T-helper 1 cell (primary cell): ENCODE data around the gene MRPS34.
"Not testable (repeated sequence)": the region's sequence is repeated elsewhere in the genome, so short reads cannot be mapped to it uniquely, and the experiment has no call there.

Source experiments
- DNase-seq, 5 donors: peaks; one replicate each; pipeline ENCODE4 v3.0.0-alpha.2; 2012 to 2020
- total RNA-seq, 4 donors: gene quantifications; one replicate each; lab custom pipeline; 2026; lab: John Stamatoyannopoulos, UW

The MRPS34 gene
- 9.9 to 26.4 (median 16.0) reads per million in 4 donors for total RNA-seq

DNA sequence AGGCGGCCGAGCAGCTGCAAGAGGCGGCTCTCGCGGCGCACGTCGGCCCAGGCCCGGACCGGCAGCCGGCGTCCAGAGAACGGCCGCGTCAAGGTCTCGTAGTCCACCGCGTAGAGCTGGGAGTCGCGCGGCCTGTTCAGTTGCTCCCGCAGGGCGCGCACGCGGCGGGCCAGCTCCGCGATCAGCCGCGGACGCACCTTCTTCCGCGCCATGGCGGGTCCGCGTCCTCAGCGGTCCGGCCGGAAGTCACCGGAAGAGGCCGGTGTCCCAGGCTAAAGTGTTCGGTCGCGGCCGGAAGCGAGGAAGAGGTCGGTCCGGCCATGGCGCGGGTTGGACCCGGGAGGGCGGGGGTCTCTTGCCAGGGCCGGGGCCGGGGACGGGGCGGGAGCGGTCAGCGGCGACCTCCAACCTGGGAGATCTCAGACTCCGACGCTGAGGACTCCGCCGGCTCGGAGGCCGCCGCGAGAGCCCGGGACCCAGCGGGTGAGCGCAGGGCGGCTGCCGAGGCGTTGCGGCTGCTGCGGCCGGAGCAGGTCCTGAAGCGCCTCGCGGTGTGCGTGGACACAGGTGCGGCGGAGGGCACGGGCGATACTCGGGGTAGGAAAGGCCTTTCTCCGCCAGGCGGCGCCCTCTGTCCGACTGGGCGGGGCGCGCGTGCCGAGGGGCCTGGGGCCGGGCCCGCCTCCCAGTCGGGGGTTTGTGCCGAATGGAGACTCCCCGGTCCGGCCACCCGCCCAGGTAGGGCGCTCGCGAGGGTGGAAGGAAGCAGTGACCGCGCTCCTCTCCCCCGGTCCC is at the start of gene MRPS34:
TSS of gene MRPS34 (minus strand) at position 227 of the 795 bp plus-strand sequence. CDS start at position 212, 15 bp downstream.
- peak; percentile 54 to 86 (median 68) for DNase-seq

- DNase-seq: no peak
Measured at GRCh38 chr16:1821861-1822611, 49.1 kb upstream of the MRPS34 start.

DNA sequence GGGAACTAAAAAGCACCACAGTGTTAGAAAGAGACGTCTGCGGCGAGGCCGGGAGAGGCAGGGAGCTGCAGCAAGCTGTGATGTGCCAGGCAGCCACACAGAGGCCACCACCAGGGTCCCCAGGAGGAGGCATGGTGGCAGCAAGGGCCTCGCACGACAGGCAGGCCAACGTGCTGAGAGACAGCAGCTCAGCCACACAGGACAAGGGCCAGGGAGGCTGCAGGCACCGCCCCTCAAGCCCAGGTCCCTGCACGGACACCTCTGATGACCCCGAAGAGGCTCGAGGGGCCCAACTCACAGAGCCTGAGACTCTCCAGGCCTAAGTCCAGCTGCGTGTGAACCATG is 48.0 kb upstream of the MRPS34 start:
- no peak for DNase-seq

- DNase-seq: no peak
Measured at GRCh38 chr16:1820096-1820945, 47.4 kb upstream of the MRPS34 start.

DNA sequence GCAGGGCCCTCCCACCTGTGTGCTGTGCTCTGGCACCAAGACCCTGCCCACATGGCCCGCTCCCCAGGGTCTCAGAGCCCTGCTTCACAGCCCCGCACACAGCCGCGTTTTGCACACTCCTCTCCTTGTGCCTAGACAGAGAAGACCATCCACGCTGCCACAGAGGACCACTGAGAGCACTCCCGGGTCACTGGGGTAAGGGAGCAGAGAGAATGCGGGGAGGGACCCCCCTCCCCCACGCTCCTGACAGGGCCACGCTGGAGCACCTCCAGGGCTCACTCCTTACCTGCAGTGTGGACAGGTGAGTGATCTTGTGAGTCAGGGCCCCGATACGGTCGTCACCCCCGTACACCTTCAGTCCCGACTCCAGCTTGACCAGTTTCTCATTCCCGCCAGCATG is 46.7 kb upstream of the MRPS34 start:
- no peak for DNase-seq

- DNase-seq: no peak
Measured at GRCh38 chr16:1818873-1819525, 46.1 kb upstream of the MRPS34 start.

DNA sequence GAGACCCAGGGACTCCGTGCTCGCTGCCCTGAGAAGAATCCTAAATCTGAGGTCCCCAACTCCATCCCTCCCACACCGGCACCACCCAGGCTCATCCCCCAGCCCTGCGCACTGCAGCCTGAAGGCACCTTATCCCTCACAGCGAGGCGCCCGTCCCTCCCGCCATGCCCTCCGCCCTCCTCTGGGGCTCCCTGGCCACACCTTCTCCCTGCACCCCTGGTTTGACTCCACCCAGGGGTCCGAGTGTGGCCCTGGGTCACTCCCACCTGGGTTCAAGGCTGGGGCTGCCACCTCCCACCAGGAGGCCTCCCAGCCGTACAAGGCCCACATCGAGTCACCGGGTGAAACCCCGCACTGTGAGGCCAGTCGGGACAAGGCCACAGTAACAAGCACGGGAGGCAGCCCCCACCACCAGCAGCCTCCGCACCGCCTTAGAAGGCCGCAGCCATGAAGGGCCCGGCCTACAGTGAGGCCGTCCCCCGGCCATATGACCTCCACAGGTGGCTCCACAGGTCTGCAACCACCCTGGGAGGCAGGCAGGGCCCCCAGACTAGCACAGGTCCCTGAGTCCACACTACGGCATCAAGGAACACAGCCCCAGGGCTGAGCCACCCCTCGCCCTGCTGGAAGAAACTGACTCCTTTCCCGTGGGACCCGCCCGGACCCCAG is 45.4 kb upstream of the MRPS34 start:
- DNase-seq: no peak

- no peak for DNase-seq
Measured at GRCh38 chr16:1817716-1818115, 44.8 kb upstream of the MRPS34 start.

DNA sequence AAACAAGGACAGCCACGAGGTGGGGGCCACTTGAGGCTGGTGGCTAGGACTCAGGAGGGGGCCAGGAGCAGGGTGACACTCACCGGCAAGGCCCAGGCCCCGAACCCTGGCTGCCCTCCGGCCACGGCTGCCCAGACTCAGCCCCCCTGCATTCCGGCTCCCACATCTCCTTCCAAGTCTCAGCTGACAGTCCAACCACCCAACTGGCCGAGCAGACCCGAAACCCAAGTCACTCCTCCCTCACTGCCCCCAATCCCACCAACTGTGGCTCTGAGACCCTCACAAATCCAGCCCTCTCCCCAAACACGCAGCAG is 44.3 kb upstream of the MRPS34 start:
- DNase-seq: no peak

GRCh38 chr16:1816396-1817275 is 43.7 kb upstream of the MRPS34 start:
- no peak for DNase-seq

DNA sequence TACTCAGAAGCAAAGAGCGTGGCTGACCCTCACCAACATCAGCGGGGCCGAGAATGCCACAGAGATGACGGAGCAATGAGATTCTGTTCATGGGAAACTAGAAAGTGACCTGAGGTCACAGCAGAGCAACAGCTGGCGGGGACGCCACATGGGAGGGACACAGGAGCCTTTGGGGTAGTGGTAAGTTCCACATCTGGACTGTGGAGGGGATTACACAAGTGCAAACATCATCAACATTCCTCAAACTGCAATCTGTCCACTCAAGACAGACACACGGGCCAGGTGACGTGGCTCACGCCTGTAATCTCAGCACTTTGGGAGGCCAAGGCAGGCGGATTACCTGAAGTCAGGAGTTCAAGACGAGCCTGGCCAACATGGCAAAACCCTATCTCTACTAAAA is 42.5 kb upstream of the MRPS34 start:
- DNase-seq: no peak

DNA sequence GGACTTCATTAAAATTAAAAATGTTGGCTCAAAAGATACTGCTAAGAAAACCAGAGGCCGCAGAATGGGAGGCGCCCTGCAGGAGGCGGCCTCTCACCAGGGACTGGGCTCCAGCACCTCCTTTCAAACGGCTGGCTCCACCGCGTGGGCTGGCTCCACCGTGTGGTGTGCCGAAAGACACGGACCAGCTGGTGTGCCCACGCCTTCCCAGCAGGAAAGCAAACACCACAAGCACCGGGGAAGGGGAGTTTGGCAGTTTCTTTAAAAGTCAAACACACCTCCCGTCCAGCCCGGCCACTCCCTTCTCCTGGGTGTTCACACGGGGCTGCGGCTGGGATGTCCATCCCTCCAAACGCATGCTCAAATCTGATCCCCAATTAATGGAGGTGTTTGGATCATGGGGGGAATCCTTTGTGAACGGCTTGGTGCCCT is 39.8 kb upstream of the MRPS34 start:
- peak in 2 of 5 donors; percentile 29 to 43 for DNase-seq

DNA sequence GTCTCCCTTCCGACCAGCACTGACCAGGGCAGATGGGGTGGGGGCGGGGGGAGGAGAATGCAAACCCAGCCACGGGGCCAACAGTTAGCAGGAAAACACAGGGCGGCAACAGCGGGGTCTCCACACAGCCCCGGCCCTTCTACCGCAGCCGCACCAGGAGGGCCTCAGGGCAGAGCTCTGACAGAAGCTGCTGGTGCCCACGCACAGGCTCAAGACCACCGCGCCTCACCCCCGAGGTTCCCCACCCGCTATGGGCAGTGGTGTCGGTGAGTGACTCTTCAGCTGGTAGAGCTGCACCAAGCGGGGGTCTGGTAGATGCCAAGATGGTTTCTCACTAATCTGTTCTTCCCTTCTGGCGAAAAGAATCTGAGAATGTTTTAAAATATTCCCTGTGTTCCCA is 37.6 kb upstream of the MRPS34 start:
- DNase-seq: no peak

- DNase-seq: no peak
Measured at GRCh38 chr16:1810106-1810505, 37.2 kb upstream of the MRPS34 start.

GRCh38 chr16:1809281-1809801 is 36.4 kb upstream of the MRPS34 start:
- DNase-seq: no peak

DNA sequence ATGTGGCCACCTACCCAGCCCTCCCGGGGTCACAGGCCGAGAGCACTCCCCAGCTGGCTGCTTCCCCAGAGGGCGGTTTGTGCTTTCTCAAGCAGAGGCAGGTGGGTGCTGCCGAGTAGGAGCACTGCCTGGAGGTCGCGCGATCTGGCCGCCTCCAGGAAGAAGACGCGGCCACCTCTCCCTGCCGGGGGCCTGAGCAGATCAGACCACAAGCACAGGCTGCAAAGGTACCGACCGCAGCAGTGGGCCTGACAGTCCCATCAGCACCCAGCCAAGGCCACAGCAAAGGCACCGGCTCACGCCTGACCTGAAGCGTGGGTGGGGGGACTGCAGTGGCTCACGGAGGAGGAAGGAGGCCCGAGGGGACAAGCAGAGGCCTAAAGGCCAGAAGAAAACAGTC is 35.8 kb upstream of the MRPS34 start:
- DNase-seq: no peak

GRCh38 chr16:1807626-1808025 is 34.7 kb upstream of the MRPS34 start:
- no peak for DNase-seq

DNA sequence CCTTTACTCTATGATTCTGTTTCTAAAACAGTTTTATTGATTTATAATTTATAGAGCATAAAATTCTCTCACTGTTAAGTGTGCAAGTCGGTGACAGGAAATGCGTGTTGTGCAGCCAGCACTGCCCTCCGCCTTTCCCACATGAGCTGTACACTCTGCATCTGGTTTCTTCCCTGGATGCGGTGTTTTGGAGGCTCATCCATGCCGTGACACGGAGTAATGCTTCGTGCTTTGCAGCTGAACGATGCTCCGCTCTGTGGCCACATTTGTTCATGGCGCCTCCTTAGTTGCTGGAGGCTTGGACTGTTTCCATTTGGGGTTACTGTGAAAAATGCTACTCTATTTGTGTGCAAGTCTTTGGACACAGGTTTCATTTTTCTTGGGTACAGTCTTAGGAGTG is 27.8 kb upstream of the MRPS34 start:
- no peak for DNase-seq

- not testable (repeated sequence) for DNase-seq
Measured at GRCh38 chr16:1799263-1799662, 26.3 kb upstream of the MRPS34 start.

- DNase-seq: no peak
Measured at GRCh38 chr16:1794908-1795666, 22.2 kb upstream of the MRPS34 start.
